HCT116 (cell line): ENCODE results near the gene NOXO1.

ENCODE experiments used
- ATF3 ChIP-seq: IDR thresholded peaks from 2 replicates; pipeline ENCODE4 v1.6.1; 2012
- CTCF ChIP-seq, 3 experiments: fragments of 200-600 bp in 1 of 3; sonication (generic) in 1 of 3; IDR thresholded peaks in 2 of 3; conservative IDR thresholded peaks in 1 of 3; 2 replicates each; pipeline ENCODE4 v1.5.1; 2012 to 2017; ENCODE audit warnings: low read depth in 2 of 3, low read length in 2 of 3, antibody characterized with exemption in 1 of 3, borderline replicate concordance in 1 of 3, control low read depth in 1 of 3, mild to moderate bottlenecking in 1 of 3, mixed read lengths in 1 of 3, mixed run types in 1 of 3, moderate library complexity in 1 of 3; ENCODE audit not compliant: insufficient read depth in 1 of 3
- EZH2 ChIP-seq: fragments of 200-600 bp; sonication (generic); IDR thresholded peaks from 2 replicates; pipeline ENCODE4 v1.6.1; 2017; ENCODE audit warnings: antibody characterized with exemption, mixed run types
- EZH2phosphoT487 ChIP-seq: fragments of 200-600 bp; IDR thresholded peaks from 2 replicates; pipeline ENCODE4 v1.6.1; 2018; ENCODE audit warnings: antibody characterized with exemption, borderline replicate concordance
- MAX ChIP-seq: IDR thresholded peaks from 2 replicates; pipeline ENCODE4 v1.6.1; 2012
- POLR2A ChIP-seq: IDR thresholded peaks from 2 replicates; pipeline ENCODE4 v1.7.0; 2011; ENCODE audit warnings: borderline replicate concordance; ENCODE audit not compliant: insufficient read depth, insufficient read length; ENCODE audit errors: extremely low read depth
- POLR2AphosphoS5 ChIP-seq: IDR thresholded peaks from 2 replicates; pipeline ENCODE4 v1.6.1; 2011; ENCODE audit warnings: mild to moderate bottlenecking, low read depth, low read length, moderate library complexity
- RAD21 ChIP-seq: IDR thresholded peaks from 2 replicates; pipeline ENCODE4 v1.6.1; 2012; ENCODE audit warnings: low read depth, mild to moderate bottlenecking
- SIN3A ChIP-seq: IDR thresholded peaks from 2 replicates; pipeline ENCODE4 v1.6.1; 2012; ENCODE audit warnings: low read depth
- ZFX ChIP-seq: fragments of 450-650 bp; IDR thresholded peaks from 2 replicates; pipeline ENCODE4 v1.6.1; 2017
- TF ChIP-seq, protein P1 (sequence below): IDR thresholded peaks from 2 replicates; pipeline ENCODE4 v1.6.1; 2012; ENCODE audit warnings: low read depth

- TF ChIP-seq EZH2 (no peak), RAD21 (no peak), CTCF (IDR thresholded peaks at IDR 0.05 in 2 of 3, conservative IDR thresholded peaks at IDR 0.05 in 1 of 3; ENCODE audit: borderline replicate concordance in 1 of 3, insufficient read depth in 1 of 3, low read depth in 2 of 3, low read length in 2 of 3) (no peak), POLR2A (no peak), ZFX (no peak), MAX (no peak), POLR2AphosphoS5 (no peak), SIN3A (no peak), ATF3 (no peak), EZH2phosphoT487 (no peak)
- TF ChIP-seq, protein P1, sequence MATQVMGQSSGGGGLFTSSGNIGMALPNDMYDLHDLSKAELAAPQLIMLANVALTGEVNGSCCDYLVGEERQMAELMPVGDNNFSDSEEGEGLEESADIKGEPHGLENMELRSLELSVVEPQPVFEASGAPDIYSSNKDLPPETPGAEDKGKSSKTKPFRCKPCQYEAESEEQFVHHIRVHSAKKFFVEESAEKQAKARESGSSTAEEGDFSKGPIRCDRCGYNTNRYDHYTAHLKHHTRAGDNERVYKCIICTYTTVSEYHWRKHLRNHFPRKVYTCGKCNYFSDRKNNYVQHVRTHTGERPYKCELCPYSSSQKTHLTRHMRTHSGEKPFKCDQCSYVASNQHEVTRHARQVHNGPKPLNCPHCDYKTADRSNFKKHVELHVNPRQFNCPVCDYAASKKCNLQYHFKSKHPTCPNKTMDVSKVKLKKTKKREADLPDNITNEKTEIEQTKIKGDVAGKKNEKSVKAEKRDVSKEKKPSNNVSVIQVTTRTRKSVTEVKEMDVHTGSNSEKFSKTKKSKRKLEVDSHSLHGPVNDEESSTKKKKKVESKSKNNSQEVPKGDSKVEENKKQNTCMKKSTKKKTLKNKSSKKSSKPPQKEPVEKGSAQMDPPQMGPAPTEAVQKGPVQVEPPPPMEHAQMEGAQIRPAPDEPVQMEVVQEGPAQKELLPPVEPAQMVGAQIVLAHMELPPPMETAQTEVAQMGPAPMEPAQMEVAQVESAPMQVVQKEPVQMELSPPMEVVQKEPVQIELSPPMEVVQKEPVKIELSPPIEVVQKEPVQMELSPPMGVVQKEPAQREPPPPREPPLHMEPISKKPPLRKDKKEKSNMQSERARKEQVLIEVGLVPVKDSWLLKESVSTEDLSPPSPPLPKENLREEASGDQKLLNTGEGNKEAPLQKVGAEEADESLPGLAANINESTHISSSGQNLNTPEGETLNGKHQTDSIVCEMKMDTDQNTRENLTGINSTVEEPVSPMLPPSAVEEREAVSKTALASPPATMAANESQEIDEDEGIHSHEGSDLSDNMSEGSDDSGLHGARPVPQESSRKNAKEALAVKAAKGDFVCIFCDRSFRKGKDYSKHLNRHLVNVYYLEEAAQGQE, result no peak
Observed at GRCh38 chr16:1945559-1946391, 35.5 kb downstream of the NOXO1 start.
